ENCODE data around the gene PLA2G4B.

Gene PLA2G4B

DNA sequence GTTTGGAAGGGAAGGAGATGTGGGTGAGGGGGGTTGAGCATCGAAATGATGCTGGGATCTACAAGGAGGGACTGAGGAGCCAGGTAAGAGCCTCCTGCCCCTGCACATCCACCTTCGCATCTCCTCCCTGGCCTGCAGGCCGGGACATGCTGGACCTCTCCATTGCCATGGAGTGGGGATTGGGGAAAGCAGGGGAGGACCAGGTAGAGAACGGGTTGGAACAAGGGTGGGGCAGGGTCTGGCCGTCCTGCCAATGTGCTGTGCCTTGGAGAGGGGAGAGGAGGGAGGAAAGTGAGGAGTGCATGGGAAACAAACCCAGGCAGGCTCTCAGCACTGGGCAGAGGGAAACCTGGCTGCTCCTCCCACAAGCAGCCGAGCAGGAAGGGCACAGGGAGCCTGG is 10.6 kb downstream of the PLA2G4B start:
- DNase-seq (ENCODE audit: low read depth), result no peak

DNA sequence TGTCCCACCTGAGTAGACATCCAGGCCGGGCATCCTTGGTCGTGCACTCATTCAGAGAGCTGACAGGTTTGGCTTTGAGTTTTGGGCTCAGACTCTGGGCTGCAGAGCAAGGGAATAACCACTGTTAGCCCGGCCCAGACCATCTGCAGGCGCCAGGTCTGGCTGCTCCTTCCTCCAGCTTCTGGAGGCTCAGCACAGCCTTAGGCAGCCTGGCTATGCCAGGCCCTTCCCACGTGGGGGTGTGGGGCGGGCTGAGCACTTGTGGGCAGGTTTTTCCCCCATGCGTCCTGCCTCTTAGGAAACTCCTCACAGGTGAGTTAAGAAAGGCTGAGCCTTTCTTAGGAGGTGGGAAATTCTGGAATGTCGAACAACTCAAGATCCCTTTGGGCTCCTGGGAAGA is 11.2 kb downstream of the PLA2G4B start:
- no peak for DNase-seq (ENCODE audit: low read depth)

DNA sequence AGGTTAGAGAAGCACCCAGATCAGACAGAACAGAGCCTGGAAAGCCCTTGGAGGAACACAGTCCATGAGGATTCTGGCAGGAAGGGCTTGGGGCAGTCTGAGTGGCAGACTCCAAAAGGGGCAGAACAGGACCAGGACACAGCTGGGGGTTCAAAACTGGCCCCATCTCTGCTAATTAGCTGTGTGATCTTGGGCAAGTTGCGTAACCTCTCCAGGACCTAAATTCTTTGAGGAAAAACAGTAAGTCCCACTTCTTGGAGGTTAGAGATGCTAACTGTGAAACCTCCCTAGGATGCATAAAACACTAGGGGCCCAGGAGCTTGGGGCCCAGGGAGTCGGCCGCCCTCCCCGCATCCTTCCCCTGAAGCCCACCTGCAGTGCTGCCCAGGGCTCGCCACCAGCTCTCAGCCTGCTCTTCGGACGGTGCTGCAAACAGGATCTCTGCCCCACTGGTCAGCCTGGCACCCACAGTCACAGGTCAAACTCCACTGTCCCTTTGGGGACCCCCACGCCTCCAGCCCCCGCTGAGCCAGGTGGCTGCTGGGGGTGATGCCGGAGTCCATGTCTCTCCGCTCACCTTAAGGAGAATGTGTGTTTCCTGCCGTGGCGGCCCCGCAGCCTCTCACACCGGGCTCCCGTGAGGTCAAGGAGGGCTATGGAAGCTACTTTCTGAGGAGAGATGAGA is 12.0 kb downstream of the PLA2G4B start:
- no peak for DNase-seq (ENCODE audit: low read depth)

DNA sequence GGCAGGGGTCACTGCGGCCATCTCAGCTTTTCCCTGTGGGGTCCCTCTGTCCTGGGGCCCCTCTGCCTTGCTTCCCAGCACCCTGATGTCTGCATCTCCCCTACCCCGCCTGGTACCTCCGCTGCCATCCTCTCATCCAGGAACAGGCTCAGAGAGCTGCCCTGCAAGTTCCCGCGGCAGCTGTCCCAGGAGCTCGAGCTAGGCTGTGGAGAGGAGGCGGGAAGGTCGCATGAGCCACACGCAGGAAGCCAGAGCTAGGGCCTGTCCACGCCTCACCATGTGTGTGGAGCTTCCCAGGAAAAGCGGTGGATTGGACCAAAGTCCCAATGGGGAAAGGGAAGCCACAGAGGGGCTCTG is 12.5 kb downstream of the PLA2G4B start:
- DNase-seq (ENCODE audit: low read depth), result no peak

DNA sequence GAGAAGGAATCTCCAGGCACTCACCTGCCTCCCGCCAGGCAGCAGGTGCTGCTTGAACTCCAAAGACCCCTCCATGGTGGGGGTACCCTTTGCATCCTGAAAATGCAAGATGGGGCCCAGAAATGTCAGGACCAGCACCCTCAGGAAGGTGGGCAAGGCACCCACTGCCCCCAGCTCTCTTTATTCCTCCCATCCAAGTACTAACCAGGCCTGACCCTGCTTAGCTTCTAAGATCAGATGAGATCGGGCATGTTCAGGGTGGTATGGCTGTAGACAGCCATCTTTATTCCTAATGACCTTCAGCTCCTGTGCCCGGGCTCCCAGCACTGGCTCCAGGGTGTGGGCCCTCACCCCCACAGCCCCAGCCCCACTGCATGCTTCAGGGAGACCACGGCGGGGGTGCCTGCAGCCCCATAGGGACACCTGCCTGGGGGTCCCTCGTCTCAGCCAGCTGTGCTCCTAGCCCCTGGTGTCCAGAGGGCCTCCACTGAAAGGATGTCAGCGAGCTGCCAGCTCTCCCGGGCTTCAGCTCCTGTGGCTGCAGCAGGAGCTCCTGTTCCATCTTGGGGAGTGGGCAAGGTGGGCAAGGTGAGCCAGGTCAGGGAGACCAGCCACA is 13.2 kb downstream of the PLA2G4B start:
- no peak for DNase-seq (ENCODE audit: low read depth)

DNA sequence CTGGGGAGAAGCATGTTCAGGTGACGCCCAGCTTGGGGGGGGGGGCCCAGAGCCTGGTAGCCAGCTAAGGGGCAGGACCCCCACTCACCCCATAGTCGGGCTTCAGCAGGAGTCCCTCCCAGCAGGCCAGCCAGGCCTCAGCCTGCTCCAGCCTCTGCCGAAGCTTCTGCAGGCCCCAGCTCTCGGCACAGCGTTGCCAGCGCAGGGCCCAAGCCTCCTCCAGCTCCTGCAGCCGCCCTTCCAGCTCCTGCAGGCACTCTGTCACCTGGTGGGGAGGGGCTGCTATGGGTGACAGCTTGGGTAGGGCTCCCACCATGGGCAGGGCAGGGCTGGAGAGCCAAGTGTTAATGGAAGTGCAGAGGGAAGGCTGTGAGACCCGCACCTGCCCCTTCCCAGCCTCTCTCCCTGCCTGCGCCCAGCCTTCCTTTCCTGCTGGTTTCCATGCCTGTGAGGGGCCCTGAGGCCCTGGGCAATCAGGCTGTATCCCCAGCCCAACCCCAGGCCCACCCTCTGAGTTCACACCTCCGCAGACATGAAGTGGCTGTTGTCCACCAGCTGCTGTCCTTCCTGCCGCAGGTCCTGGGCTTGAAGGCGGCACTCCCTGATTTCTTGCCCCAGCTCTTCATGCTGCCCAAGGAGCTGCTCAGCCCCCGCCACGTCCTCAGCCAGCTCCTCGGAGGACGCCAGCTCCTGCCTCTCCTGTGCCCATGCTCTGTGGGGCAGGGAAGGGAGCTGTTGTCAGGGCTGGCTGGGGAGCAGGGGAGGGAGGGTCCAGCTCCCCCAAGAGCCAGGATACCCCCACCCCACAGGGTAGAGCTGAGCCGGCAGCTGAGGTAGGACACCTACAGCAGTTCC is 14.3 kb downstream of the PLA2G4B start:
- no peak for DNase-seq (ENCODE audit: low read depth)

DNA sequence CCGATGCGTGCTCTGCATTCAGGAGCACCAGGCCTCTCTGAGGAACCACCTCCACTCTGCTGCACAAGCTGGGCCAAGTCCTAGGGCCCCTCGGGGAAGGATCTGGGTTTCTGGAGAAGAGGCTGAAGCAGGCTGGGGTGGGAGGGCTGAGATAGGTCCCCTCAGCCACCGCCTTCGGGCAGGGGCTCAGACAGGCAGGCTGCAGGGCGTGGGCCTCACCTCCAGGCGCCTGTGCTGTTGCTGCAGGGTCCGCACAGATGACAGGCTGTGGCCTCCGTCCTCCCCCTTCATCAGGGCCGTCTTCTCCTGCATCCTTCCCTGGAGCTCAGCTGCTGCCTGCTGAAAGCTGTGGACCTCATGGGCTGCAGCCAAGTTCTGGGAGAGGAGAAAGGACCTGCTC is 15.2 kb downstream of the PLA2G4B start:
- DNase-seq (ENCODE audit: low read depth), result no peak

DNA sequence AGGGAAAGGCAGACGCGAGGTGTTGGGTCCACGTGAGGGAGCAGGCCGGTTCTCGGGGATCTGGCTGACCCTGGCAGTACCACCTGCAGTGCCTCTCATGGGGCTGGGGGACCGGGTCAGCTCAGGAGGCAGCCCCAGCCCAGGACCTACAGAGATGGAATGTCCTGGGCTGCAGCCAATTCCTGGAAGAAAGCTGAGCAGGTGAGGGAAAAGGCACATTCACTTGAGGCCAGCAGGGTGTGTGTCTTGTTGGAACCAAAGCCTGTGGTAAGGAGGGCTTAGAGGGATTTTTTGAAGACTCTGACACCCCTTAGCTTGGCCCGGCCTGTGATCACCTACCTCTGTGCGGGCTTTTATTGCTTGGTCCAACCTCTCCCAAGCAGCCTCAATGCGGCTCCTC is 15.8 kb downstream of the PLA2G4B start:
- DNase-seq (ENCODE audit: low read depth), result no peak

DNA sequence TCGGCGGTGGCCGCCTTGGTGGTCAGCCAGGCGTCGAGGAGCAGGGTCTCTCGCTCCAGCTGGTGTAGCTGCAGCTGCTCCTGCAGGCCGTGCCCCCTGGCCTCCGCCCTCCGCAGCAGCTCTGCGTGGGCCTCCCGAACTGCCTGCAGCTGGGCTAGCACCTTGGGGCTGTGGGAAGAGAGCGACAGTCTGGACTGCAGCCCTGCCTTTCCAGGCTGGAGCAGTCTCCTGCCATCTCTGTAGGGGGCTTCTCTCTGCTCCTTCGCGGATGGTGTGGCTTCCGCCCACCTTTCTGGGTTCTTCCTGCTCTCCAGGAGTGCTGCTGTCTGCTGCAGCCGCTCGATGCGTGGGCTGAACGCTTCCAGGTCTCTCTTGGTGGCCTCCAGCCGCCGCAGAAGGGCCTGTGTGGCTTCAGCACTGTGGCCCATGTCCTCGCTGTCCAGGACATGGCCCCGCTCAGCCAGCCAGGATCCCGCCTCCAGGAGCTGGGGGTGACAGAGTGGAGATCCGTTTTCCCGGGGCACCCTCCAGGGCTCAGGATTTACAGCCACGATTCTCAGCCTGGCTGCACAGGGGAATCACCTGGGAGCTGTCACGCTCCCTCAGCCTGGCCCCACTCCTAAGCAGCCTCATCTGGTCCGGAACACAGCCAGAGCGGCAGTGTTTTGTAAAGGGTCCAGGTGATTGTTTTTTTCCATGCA is 16.8 kb downstream of the PLA2G4B start:
- DNase-seq (ENCODE audit: low read depth), result no peak

DNA sequence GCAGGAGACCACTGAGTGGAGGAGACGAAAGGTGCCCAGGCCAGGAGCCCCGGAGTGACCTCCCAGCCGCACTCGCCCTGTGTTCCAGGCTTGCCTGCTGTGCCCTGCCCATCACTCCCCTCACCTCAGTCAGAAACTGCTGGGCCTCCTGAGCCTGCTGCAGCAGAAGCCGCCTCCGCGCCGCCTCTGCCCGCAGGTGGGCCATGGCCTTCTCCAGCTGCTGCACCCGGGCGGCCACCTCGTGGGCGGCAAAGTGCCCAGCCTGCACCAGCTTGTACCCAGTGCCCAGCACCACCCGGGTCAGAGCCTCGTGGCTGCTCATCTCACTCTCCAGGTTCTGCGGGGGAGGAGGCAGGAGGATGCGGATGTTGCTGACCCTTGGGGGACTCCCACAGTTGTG is 17.6 kb downstream of the PLA2G4B start:
- no peak for DNase-seq (ENCODE audit: low read depth)

DNA sequence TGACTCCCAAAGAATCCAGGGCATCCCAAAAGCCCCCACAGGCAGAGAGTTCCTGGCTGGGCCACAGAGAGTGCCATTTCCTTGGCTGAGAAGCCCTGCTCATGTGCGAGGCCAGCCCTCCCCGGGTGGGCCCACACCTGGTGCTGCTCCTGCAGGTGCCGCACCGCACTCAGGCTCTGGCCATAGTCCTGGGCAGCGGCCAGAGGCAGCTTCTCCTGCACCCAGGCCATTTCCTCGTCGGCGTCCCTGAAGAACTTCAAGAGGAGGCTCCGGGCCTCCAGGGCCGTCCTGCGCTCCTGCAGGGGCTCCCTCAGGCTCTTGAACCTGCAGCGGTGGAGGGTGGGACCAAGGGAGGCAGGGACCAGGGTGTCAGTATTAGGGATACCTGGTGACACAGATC is 18.1 kb downstream of the PLA2G4B start:
- DNase-seq (ENCODE audit: low read depth), result no peak

DNA sequence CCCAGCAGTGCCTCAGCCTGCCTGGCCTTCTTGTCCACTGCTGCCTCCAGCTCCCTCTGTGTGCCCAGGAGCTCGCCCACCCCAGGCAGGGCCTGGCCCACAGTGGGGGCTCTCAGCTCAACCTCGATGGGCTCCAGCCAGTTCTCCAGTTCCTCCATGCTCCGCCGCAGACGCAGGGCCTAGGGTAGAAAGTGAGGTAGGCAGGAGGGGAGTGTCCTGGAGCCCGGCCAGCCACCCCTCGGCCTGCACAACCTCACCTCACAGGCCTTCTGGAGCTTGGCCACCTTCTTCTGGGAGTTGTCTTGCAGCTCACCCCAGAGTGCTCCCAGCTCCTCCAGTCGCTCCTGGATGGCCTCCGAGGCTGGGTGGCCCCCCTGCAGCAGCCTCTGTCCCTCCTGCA is 18.7 kb downstream of the PLA2G4B start:
- DNase-seq (ENCODE audit: low read depth), result no peak

DNA sequence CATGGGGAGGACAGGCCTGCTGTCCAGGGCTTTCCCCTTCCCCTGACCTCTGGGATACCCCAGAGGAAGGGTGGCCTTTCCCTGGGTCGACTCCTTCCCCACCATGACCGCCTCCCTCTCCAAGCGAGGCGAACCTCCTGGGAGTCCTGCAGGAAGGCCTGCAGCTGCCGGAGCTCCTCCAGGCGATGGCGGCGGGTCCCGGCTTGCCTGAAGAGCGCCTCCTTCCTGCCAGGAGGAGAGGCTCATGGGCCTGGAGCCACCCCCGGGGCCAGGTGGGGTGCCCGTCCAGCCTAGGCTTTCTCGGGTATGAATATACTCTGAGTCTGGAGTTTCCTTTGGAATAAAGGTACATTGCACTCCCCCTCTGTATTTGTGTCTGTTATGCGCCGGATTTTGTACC is 20.1 kb downstream of the PLA2G4B start:
- no peak for DNase-seq (ENCODE audit: low read depth)

DNA sequence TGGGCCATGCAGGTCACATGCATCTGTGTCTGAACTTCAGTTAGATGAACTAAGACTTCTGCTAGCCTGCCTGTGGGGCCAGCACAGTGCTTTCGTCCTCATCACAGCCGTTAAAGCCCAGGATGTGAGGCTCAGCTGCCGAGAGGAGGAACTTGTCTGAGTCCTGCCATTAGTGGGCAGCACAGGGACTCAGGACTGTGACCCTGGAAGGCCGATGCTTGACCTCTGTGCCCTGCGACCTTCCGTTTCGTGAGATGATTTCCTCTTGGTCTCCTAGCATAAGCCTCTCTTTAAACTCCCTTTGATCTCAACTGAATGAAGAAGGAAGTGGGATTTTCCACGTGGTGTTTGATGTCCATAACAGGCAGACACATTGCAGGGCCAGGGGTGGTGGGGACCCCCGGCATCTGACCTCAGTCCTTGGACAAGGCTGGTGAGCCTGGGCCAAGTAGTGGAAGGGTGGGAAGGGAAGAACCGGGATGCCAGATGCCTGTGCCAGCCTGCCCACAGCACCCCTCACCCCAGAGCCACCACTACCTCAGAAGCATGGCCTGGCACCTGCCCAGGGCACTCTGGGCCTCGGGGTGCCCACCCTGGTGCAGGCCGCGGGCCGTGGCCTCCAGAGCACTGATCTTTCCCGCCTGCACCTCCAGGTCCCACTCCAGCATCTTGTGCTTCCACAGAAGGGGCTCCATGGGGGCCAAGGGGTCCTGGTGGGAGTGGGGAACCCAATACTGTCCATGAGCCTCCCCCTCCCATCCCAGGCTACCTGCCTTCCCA is 21.6 kb downstream of the PLA2G4B start:
- no peak for DNase-seq (ENCODE audit: low read depth)

DNA sequence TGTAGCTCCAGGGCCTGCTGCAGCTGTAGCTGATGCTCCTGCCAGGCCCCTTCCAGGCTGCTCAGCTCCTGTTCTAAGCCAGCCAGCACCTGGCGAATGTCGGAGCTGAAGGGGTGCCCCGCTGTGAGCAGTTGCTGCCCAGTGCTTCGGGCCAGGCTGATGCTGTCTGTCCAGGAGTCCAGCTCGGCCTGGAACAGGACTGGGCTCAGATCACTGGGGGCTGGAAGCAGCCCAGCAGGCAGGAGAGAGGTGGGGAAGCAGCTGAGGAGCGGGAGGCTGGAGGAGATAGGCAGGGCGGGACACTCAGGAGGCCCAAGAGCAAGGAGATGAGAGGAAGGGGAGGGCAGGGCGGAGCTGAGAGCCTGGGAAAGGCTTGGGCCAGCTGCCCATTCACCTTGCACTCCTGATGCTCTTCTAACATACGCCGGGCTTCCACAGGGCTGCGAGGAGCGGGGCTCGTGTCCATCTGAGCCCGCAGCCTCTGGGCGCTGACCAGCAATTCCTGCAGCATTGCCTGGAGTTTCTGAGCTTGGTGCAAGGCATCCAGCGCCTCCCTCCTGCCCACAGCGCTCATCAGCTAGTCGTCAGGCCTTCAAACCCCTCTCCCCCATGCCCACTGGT is 23.2 kb downstream of the PLA2G4B start:
- DNase-seq (ENCODE audit: low read depth), result no peak

DNA sequence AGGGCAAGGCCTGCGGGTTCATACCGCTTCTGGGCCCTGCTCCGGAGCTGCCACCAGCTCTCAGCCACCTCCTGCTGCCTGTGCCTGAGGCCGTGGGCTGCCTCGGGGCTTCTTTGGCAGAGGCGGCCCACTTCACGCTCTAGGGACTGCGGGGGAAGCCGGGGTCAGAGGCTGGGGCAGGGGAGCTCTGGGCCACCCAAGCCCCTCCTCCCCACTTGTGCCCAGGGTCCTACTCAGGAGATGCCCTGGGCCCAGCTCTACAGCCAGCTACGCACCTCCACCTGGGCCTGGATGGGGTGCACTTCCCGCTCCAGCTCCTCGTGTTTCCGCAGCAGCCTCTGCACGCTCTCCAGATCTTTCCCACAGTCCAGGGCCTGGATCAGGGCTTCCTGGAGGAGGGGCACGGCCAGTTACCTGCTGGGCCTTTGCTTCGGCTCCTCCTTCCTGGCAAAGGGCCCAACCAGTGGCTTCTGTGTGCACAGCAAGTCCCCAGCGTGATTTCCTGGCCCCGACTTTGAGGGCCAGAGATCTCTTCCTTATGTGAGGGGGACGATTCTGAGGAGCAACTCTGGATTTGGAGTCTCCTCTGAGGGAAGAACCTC is 24.0 kb downstream of the PLA2G4B start:
- no peak for DNase-seq (ENCODE audit: low read depth)

DNA sequence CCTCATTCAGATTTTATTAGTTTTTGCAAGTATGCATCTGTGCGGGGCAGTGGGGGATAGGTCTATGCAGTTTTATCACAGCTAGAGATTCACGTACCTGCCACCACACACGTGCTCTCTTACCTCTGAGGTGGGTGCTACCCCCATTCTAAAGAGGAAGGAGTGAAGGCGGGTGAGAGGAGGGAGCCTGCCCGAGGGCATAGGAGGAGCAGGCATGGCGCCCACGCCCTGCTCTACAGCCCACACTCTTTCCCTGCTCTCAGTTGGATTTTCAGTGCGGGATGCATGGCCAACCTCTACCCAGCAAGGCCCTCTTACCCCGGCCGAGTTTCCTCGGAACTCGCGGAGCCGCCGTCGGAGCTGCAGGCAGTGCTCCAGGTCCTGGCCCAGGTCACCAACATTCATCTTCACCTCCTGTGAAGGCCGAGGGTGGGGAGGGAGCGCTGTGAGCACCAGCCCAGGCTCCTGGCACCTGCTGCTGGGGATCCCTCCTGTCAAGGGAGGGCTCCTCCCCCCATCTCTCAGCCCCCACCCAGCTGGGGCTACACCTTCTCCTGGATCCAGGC is 26.9 kb downstream of the PLA2G4B start:
- no peak for DNase-seq (ENCODE audit: low read depth)

DNA sequence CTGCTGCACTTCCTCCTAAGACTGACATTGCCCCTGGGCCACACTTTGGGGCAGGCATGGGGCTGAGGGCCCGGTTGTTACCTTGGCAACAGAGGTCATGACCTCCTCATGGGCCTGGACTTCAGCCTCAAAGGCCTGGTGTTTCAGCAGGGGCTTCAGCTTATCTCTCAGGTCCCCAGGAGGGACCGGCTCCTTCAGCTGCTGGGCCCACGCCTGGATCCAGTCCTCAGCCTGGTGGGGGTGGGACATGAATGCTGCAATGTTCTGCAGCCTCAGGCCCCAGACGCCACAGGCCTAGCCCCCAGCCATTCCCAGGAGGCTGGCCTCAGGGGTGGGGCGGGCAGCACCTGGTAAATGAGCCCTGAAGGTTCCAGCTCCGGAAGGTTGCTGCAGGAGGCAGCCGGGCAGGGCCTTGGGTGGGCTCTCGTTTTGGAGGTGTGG is 27.6 kb downstream of the PLA2G4B start:
- DNase-seq (ENCODE audit: low read depth), result no peak

DNA sequence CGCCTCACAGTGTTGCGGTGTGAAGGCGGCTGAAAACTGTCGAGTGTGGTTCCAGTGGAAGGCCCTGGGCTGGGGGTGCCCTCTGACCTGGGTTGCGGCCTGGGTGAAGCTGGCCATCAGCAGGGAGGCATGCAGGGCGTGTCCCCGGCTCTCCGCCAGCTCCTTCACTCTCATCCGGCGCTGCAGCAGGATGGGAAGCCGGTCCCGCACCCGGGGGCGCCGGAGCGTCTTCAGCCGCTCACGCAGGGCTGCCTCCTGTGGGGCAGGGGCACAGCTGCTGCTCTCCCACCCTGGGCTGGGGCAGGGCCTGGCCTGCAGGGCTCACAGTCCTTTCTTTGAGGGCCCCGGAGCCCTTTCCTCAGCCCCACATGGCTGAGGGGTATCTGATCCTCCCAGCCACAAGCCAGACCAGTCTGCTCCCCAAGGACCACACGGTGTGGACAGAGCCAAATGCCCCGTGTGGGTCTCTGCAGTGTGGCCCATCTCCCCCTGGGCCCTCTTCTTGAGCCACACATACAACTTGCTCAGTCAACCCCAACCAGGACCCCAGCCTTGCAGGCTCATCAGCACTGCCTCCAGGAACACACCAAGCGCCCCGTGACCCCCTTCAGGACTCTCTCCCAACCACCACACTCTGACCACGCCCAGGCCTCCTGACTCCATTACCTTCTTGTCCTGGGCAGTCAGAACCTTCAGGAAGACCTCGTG is 28.4 kb downstream of the PLA2G4B start:
- no peak for DNase-seq (ENCODE audit: low read depth)

DNA sequence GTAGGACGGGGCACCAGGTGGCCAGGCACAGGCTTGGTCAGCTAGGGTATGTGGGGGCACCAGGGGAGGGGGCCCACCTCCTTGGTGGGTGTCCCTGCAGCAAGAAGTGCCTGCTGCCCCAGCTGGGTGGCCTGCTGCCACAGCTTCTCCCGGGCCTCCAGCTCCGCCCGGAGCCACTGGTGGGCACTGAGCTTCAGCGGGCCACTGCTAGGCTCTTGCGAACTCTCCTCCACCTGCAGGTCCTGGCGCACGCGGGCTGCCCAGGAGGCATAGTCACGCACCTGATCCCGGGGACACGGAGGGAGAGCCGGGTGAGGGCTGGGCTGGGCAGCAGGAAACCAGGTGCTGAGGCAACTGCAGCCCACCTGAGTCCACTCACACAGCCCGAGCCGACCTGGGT is 29.7 kb downstream of the PLA2G4B start:
- no peak for DNase-seq (ENCODE audit: low read depth)

Data from stimulated activated CD8-positive, alpha-beta memory T cell treated with anti-CD3 and anti-CD28 coated beads, Interleukin-15, amount 100 ng/mL, for 24 hours (primary cell).